ENCODE results near the gene PHLDA3. TPM values are rescaled to one million over a fixed set of nuclear protein-coding genes. Genes with fewer than 3 reads are reported as not detected.

Gene PHLDA3
- total and polyA plus RNA-seq, 2 of the 13 experiments (the other 11 are each of a cell fraction or from before 2014, with no cell fraction given), result 16.7 to 33.6 TPM

- TF ChIP-seq ARHGAP35 (CRISPR knock-in tag; IDR thresholded peaks at IDR 0.05; ENCODE audit: borderline replicate concordance) (no peak), HOXA3 (CRISPR knock-in tag; IDR thresholded peaks at IDR 0.05) (peak; percentile 51; the same call in 1 of the 2 replicates), FIP1L1 (IDR thresholded peaks at IDR 0.05; ENCODE audit: borderline replicate concordance, insufficient read depth, low read depth, low read length) (no peak), NR2F6 (IDR thresholded peaks at IDR 0.05) (no peak), NR2F6 (CRISPR knock-in tag; IDR thresholded peaks at IDR 0.05) (peak; percentile 19; the same call in 1 of the 2 replicates), TRIM24 (CRISPR knock-in tag; IDR thresholded peaks at IDR 0.05) (no peak), TGIF2 (CRISPR knock-in tag; IDR thresholded peaks at IDR 0.05) (no peak; the same call in 1 of the 2 replicates), ELK4 (CRISPR knock-in tag; IDR thresholded peaks at IDR 0.05; ENCODE audit: borderline replicate concordance) (no peak), KMT2A (CRISPR knock-in tag; IDR thresholded peaks at IDR 0.05) (no peak; the same call in 1 of the 2 replicates), ZNF703 (CRISPR knock-in tag; IDR thresholded peaks at IDR 0.05; ENCODE audit: borderline replicate concordance) (no peak), ZNF670 (CRISPR knock-in tag; IDR thresholded peaks at IDR 0.05; ENCODE audit: borderline replicate concordance) (no peak), GFI1 (CRISPR knock-in tag; IDR thresholded peaks at IDR 0.05; ENCODE audit: borderline replicate concordance) (no peak), PAWR (CRISPR knock-in tag; IDR thresholded peaks at IDR 0.05; ENCODE audit: borderline replicate concordance) (no peak), ZNF512B (CRISPR knock-in tag; IDR thresholded peaks at IDR 0.05; ENCODE audit: borderline replicate concordance) (no peak), SUZ12 (IDR thresholded peaks at IDR 0.05; ENCODE audit: low read depth, low read length) (no peak), ZNF101 (CRISPR knock-in tag; IDR thresholded peaks at IDR 0.05; ENCODE audit: borderline replicate concordance, low read depth) (no peak), SSRP1 (CRISPR knock-in tag; IDR thresholded peaks at IDR 0.05) (no peak)
- TF ChIP-seq, protein P1, sequence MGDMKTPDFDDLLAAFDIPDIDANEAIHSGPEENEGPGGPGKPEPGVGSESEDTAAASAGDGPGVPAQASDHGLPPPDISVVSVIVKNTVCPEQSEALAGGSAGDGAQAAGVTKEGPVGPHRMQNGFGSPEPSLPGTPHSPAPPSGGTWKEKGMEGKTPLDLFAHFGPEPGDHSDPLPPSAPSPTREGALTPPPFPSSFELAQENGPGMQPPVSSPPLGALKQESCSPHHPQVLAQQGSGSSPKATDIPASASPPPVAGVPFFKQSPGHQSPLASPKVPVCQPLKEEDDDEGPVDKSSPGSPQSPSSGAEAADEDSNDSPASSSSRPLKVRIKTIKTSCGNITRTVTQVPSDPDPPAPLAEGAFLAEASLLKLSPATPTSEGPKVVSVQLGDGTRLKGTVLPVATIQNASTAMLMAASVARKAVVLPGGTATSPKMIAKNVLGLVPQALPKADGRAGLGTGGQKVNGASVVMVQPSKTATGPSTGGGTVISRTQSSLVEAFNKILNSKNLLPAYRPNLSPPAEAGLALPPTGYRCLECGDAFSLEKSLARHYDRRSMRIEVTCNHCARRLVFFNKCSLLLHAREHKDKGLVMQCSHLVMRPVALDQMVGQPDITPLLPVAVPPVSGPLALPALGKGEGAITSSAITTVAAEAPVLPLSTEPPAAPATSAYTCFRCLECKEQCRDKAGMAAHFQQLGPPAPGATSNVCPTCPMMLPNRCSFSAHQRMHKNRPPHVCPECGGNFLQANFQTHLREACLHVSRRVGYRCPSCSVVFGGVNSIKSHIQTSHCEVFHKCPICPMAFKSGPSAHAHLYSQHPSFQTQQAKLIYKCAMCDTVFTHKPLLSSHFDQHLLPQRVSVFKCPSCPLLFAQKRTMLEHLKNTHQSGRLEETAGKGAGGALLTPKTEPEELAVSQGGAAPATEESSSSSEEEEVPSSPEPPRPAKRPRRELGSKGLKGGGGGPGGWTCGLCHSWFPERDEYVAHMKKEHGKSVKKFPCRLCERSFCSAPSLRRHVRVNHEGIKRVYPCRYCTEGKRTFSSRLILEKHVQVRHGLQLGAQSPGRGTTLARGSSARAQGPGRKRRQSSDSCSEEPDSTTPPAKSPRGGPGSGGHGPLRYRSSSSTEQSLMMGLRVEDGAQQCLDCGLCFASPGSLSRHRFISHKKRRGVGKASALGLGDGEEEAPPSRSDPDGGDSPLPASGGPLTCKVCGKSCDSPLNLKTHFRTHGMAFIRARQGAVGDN (CRISPR knock-in tag; IDR thresholded peaks at IDR 0.05), result peak; percentile 72
- TF ChIP-seq, protein P2, sequence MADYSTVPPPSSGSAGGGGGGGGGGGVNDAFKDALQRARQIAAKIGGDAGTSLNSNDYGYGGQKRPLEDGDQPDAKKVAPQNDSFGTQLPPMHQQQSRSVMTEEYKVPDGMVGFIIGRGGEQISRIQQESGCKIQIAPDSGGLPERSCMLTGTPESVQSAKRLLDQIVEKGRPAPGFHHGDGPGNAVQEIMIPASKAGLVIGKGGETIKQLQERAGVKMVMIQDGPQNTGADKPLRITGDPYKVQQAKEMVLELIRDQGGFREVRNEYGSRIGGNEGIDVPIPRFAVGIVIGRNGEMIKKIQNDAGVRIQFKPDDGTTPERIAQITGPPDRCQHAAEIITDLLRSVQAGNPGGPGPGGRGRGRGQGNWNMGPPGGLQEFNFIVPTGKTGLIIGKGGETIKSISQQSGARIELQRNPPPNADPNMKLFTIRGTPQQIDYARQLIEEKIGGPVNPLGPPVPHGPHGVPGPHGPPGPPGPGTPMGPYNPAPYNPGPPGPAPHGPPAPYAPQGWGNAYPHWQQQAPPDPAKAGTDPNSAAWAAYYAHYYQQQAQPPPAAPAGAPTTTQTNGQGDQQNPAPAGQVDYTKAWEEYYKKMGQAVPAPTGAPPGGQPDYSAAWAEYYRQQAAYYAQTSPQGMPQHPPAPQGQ (CRISPR knock-in tag; IDR thresholded peaks at IDR 0.05; ENCODE audit: borderline replicate concordance), result no peak
These were observed at the start of gene PHLDA3 (continued) for GRCh38 chr1:201468844-201469644.
